GM12874 (cell line): ENCODE data around the gene TBC1D2B.

Experiments
- CTCF ChIP-seq: IDR thresholded peaks from 2 replicates; pipeline ENCODE4 v1.5.1; 2011; ENCODE audit warnings: low read depth, mild to moderate bottlenecking, control low read depth, low read length, moderate library complexity; ENCODE audit not compliant: insufficient read depth

Gene TBC1D2B

GRCh38 chr15:77982127-77982490 lies 95.4 kb downstream of the TBC1D2B start:
- TF ChIP-seq CTCF = no peak

GRCh38 chr15:77981281-77982126 lies 96.0 kb downstream of the TBC1D2B start:
- no peak for TF ChIP-seq CTCF

- TF ChIP-seq CTCF = no peak
Observed at GRCh38 chr15:77980098-77980497, 97.4 kb downstream of the TBC1D2B start.

GRCh38 chr15:77975332-77976094 lies 102.0 kb downstream of the TBC1D2B start:
- no peak for TF ChIP-seq CTCF

- TF ChIP-seq CTCF = no peak
Observed at GRCh38 chr15:77974416-77975331, 102.8 kb downstream of the TBC1D2B start.

GRCh38 chr15:77974098-77974414 lies 103.5 kb downstream of the TBC1D2B start:
- no peak for TF ChIP-seq CTCF

- TF ChIP-seq CTCF = no peak
Observed at GRCh38 chr15:77969055-77969454, 108.5 kb downstream of the TBC1D2B start.
